Left kidney (tissue), 2 donors: Measurements from ENCODE around the gene NAA38. TPM values are rescaled to one million over a fixed set of nuclear protein-coding genes. Genes with fewer than 3 reads are reported as not detected.
A peak's percentile ranks its signal among the peaks of the same experiment; 100 is the strongest.
"Not testable (repeated sequence)": the region's sequence is repeated elsewhere in the genome, so short reads cannot be mapped to it uniquely, and the experiment has no call there.

Experiments
- DNase-seq: peaks from one replicate; pipeline ENCODE4 v3.0.0-alpha.2; 2013
- polyA plus RNA-seq: library from polyadenylated mRNA; unstranded; fragments of 120-200 nt; gene quantifications from one replicate; pipeline ENCODE4 v1.2.1, GENCODE V29; 2013; ENCODE audit not compliant: insufficient read length

NAA38 gene
- polyA plus RNA-seq, 1 donor, result 70.0 TPM

GRCh38 chr17:7884581-7885366, 27.4 kb upstream of the NAA38 start:
- DNase-seq, result no peak

DNA sequence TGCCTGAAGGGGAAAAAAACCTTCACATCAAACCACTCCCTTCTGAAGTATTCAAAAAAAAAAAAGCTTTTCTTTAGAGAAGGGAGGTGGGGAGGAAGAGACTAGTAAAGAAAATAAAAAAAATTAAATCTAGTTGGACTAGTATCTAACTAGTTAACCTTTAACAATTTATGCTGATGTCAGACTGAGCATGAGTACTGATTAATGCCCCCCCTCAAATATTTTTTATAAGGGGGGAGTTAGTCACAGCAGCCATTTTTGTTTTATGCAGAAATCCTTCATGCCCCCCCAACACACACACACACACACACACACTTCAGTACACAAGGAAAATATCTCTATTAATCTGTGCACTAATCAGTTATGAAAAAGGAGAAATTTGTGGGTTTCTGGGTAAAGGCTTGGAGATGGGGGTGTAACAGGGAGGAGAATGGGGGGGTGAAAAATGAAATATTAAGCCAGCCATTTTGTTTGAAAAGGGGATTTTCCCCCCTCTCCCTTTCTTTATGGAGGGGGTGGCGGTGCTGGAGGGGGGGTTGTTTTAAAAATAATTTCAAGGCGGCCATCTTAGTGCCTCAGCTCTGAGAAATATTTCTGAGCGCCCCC, 26.5 kb upstream of the NAA38 start:
- DNase-seq, result peak; percentile 50

- DNase-seq, result no peak
Observed at GRCh38 chr17:7882629-7883028, 25.3 kb upstream of the NAA38 start.

GRCh38 chr17:7882068-7882467, 24.7 kb upstream of the NAA38 start:
- DNase-seq, result no peak

GRCh38 chr17:7881276-7882054, 24.1 kb upstream of the NAA38 start:
- DNase-seq, result no peak

GRCh38 chr17:7880076-7880868, 22.9 kb upstream of the NAA38 start:
- no peak for DNase-seq

GRCh38 chr17:7878234-7878633, 20.9 kb upstream of the NAA38 start:
- DNase-seq, result no peak

GRCh38 chr17:7875804-7876370, 18.5 kb upstream of the NAA38 start:
- no peak for DNase-seq

DNA sequence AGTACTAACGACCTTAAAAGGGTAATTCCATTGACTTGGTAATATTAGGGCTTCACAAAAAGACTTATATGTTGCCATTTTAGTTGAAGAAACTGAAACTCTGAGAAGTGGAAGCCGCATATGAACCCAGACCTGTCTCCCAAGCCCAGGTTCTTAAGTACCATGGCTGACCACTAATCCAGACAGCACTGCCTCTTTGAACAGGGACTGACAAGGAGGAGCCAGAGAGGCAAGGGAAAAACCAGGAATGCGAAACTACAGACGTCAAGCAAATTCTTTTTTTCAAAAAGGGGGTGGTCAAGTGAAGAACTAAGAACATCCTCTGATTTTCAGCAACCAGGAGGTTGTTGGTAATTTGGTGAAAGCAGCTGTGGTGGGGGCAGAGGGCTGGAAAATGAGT, 15.7 kb upstream of the NAA38 start:
- DNase-seq, result no peak

DNA sequence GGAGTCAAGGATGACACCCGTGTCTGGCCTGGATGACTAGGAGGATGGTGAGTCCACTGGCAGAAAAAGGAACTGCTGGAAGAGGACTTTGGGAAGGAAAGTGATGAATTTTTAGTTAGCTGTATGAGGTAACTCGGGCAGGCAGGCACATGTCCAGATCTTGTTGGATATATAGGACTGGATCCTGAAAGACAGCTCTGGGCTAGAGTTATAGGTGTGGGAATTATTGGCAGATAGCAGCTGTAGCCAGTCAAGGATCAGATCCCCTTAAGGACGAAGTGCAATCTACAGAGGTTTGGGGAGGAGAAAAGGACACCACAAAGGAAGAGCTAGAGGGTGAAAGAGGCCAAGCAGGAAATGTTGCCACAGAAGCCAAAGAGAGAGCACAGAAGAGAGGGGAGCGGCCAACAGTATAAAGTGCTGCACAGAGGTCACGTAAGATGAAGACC, 10.5 kb upstream of the NAA38 start:
- no peak for DNase-seq

DNA sequence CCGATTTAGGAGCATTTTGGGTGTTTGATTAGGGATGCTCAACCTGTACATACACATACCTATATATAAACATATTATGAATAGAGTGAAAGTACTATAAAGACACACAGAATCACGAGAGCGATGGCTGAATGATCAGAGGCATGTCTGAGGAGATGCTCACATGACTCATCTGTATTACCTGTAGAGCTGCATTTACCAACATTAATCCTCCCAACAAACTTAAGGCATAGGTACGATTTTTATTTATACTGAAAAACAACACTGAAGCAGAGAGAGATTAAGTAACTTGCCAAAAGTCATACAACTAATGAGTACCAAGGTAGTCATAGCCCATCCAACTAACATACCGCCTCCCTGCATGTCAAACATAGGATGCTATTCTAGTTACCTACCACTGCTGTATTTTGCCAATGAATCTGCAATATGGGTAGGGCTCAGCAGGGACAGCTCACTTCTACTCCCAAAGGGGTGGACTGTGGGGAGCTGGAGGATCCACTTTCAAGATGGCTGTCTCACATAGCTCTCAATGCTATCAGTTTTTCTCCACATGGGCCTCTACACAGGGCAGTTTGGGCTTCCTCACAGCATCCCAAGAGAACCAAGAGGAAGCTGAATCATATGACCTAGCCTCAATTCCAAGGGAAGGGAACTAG, 7.8 kb upstream of the NAA38 start:
- no peak for DNase-seq

GRCh38 chr17:7864384-7864783, 7.0 kb upstream of the NAA38 start:
- not testable (repeated sequence) for DNase-seq

GRCh38 chr17:7862692-7863437, 5.5 kb upstream of the NAA38 start:
- peak; percentile 70 for DNase-seq

DNA sequence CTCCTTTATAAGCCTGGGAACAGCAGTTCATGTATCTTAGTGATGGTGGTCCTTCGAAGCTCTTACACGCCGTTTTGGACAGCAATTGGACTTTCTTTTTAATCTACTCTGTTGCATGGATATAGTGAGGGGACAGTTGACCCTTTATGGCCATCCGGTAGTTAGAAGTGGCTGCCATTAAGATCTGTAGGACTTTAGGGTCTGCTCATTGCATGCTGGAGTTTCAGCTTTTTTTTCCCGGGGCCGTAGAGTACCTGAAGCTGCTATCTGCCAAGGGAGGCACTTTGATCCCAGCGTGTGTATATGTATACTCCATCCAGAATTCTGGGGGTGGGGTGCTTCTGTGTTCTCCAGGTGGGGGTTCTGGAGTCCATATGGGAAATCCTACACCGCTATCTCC, 1.7 kb upstream of the NAA38 start:
- no peak for DNase-seq

- DNase-seq, result no peak
Observed at GRCh38 chr17:7858522-7858810, 1.1 kb upstream of the NAA38 start.

DNA sequence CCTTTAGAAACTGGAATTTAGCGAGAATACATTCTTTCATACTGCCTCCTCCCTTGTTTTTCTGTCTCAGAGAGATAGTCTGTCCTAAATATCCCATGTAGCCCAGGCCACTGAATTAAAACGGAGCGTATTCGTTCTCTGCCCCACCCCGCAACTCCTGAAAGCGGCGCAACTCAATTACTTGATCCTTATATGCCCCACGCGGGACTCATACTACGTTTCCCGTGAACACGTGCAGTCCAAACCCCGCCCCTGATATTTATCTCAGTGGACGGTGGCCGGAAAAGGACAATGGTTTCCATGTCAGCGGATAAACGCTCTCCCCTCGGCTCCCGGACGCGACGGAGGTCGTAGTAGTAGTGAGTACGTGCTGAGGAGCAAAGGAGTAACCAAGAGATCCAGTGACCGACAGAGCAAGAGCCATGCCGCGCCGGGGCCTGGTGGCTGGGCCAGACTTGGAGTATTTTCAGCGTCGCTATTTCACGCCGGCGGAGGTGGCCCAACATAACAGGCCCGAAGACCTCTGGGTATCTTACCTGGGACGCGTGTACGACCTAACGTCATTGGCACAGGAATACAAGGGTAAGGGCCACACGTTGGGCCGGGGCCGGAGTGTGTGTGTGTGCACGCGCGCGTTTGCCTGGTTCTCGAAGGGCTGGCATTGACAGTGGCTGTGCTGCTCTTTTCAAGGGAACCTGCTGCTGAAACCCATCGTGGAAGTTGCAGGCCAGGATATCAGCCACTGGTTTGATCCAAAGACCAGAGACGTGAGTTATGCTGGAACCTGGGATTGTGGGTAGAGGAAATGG, 558 bp upstream of the NAA38 start, which contains the start of gene CYB5D1:
TSS of gene CYB5D1 (plus strand) at position 291 of the 809 bp plus-strand sequence. CDS start at position 423, 132 bp downstream.
- peak; percentile 95 for DNase-seq

GRCh38 chr17:7856011-7856810, 1.1 kb downstream of the NAA38 start:
- peak; percentile 35 for DNase-seq

- DNase-seq, result no peak
Observed at GRCh38 chr17:7855660-7856010, 1.7 kb downstream of the NAA38 start.
